HCT116 (cell line): ENCODE results near the gene SHANK1.

ENCODE experiments used
- EGR1 ChIP-seq: IDR thresholded peaks from 2 replicates; pipeline ENCODE4 v1.6.1; 2012; ENCODE audit warnings: low read depth
- MAX ChIP-seq: IDR thresholded peaks from 2 replicates; pipeline ENCODE4 v1.6.1; 2012
- POLR2A ChIP-seq: IDR thresholded peaks from 2 replicates; pipeline ENCODE4 v1.7.0; 2011; ENCODE audit warnings: borderline replicate concordance; ENCODE audit not compliant: insufficient read depth, insufficient read length; ENCODE audit errors: extremely low read depth
- POLR2AphosphoS5 ChIP-seq: IDR thresholded peaks from 2 replicates; pipeline ENCODE4 v1.6.1; 2011; ENCODE audit warnings: mild to moderate bottlenecking, low read depth, low read length, moderate library complexity

DNA sequence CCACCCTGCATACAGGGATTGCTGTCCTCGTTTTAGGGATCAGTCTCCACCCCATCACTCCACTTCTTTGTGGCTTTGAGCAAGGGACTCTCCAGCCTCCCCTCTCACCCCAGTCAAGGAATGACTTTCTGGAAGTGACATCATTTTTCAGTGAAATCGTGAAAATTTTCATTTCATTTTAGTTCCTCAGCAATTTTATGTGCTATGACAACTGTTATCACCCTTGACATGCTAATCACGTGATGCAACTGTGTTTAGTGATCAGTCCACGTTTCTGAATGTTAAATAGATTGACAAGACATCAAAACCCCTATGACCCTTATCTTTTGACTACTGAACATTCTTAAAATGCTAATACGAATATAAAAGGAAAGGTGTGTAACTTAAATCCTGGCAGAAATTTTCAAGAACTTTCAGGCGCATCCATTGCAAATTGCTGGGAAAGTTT is 62.4 kb downstream of the SHANK1 start:
- TF ChIP-seq EGR1 (no peak), POLR2AphosphoS5 (no peak), MAX (no peak), POLR2A (no peak)
